DND-41 (cell line): ENCODE results near the gene IQCH.
"Not testable (repeated sequence)": the region's sequence is repeated elsewhere in the genome, so short reads cannot be mapped to it uniquely, and the experiment has no call there.

Source experiments
- ATAC-seq: fragments of 200-7000 bp; cut with Tn5 transposase; 3 replicates; pipeline ENCODE4 v1.9.1; 2021; ENCODE audit warnings: low read depth; ENCODE audit not compliant: insufficient read depth
- DNase-seq: peaks from one replicate; pipeline ENCODE4 v3.0.0-alpha.2; 2020
- H2AFZ ChIP-seq: 2 replicates; pipeline ENCODE4 v1.6.0; 2012; ENCODE audit warnings: low read depth, low read length
- H3K27ac ChIP-seq: 2 replicates; pipeline ENCODE4 v1.5.1; 2012; ENCODE audit warnings: low read length, inconsistent platforms
- H3K27me3 ChIP-seq: fragments of 200-600 bp; sonication (generic); 2 replicates; pipeline ENCODE4 v1.6.0; 2012; ENCODE audit warnings: low read length, mild to moderate bottlenecking, inconsistent platforms; ENCODE audit not compliant: insufficient read depth, poor library complexity
- H3K36me3 ChIP-seq: 2 replicates; pipeline ENCODE4 v1.5.1; 2012; ENCODE audit warnings: low read length, inconsistent platforms; ENCODE audit not compliant: insufficient read depth
- H3K4me1 ChIP-seq: 2 replicates; pipeline ENCODE4 v1.5.1; 2012; ENCODE audit warnings: mild to moderate bottlenecking, low read length; ENCODE audit not compliant: insufficient read depth
- H3K4me2 ChIP-seq: 2 replicates; pipeline ENCODE4 v1.6.0; 2012; ENCODE audit warnings: mild to moderate bottlenecking, moderate library complexity, low read length, inconsistent platforms; ENCODE audit not compliant: insufficient read depth
- H3K4me3 ChIP-seq, 2 experiments: fragments of 200-600 bp in 1 of 2; shearing (Covaris generic) in 1 of 2; 2 replicates each; pipeline ENCODE4 v1.5.1; 2012 to 2016; ENCODE audit warnings: inconsistent platforms in 2 of 2, low read length in 2 of 2, mild to moderate bottlenecking in 2 of 2, low read depth in 1 of 2, moderate library complexity in 1 of 2
- H3K79me2 ChIP-seq: 2 replicates; pipeline ENCODE4 v1.6.0; 2012; ENCODE audit warnings: low read length, inconsistent platforms; ENCODE audit not compliant: insufficient read depth
- H3K9ac ChIP-seq: 2 replicates; pipeline ENCODE4 v1.6.0; 2012; ENCODE audit warnings: low read depth, mild to moderate bottlenecking, inconsistent platforms, low read length, moderate library complexity
- H3K9me3 ChIP-seq: 2 replicates; pipeline ENCODE4 v1.5.1; 2012; ENCODE audit warnings: low read length, moderate library complexity, mild to moderate bottlenecking, inconsistent platforms; ENCODE audit not compliant: insufficient read depth, severe bottlenecking
- H4K20me1 ChIP-seq: 2 replicates; pipeline ENCODE4 v1.6.0; 2012; ENCODE audit warnings: low read length; ENCODE audit not compliant: insufficient read depth
- EZH2 ChIP-seq: IDR thresholded peaks from 3 replicates; pipeline ENCODE4 v1.6.1; 2012; ENCODE audit warnings: borderline replicate concordance, low read depth, mild to moderate bottlenecking, moderate library complexity, low read length, inconsistent platforms; ENCODE audit not compliant: severe bottlenecking
- TF ChIP-seq, protein P1 (sequence below): IDR thresholded peaks from 2 replicates; pipeline ENCODE4 v1.5.1; 2012; ENCODE audit warnings: borderline replicate concordance, low read length, moderate library complexity, mild to moderate bottlenecking; ENCODE audit not compliant: poor library complexity, severe bottlenecking; ENCODE audit errors: extremely low read depth

IQCH gene

DNA sequence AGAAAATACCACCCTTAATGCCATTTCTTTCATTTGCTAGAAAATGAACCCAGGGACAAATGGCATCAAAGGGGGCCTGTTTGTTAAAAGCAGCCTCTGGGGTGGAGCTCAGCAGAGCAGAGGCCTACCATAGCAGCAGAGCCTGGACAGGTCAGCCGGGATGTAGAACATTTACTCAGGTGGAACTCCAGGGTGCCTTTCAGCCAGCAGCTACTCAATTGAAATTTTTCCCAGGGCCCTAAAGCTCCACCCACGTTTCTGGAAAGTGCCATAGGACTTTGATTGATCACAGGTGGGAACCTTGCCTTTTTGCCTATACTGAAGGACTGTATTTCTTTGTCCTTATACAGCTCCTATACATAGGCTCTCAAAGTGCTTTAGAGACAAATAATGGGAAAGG, 191.9 kb downstream of the IQCH start:
- Histone ChIP-seq H3K27me3 (no peaks in the 10 kb centered on the region), H3K9ac (no peak overlapping the region), H3K4me1 (no peaks in the 10 kb centered on the region), H3K27ac (no peak overlapping the region), H3K9me3 (no peaks in the 10 kb centered on the region), H4K20me1 (no peaks in the 10 kb centered on the region), H3K79me2 (no peaks in the 10 kb centered on the region), H3K4me2 (no peak overlapping the region), H3K36me3 (no peaks in the 10 kb centered on the region), H3K4me3 (no peak overlapping the region), H2AFZ (no peak overlapping the region)
- ATAC-seq (no peak), DNase-seq (no peak)
- TF ChIP-seq, protein P1, sequence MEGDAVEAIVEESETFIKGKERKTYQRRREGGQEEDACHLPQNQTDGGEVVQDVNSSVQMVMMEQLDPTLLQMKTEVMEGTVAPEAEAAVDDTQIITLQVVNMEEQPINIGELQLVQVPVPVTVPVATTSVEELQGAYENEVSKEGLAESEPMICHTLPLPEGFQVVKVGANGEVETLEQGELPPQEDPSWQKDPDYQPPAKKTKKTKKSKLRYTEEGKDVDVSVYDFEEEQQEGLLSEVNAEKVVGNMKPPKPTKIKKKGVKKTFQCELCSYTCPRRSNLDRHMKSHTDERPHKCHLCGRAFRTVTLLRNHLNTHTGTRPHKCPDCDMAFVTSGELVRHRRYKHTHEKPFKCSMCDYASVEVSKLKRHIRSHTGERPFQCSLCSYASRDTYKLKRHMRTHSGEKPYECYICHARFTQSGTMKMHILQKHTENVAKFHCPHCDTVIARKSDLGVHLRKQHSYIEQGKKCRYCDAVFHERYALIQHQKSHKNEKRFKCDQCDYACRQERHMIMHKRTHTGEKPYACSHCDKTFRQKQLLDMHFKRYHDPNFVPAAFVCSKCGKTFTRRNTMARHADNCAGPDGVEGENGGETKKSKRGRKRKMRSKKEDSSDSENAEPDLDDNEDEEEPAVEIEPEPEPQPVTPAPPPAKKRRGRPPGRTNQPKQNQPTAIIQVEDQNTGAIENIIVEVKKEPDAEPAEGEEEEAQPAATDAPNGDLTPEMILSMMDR = no peak
- no peak for TF ChIP-seq EZH2

DNA sequence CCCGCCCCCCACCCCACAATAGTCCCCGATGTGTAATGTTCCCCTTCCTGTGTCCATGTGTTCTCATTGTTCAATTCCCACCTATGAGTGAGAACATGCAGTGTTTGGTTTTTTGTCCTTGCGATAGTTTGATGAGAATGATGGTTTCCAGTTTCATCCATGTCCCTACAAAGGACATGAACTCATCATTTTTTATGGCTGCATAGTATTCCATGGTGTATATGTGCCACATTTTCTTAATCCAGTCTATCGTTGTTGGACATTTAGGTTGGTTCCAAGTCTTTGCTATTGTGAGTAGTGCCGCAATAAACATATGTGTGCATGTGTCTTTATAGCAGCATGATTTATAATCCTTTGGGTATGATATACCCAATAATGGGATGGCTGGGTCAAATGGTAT, 193.8 kb downstream of the IQCH start:
- not testable (repeated sequence) for DNase-seq, H3K79me2 ChIP-seq, H3K4me1 ChIP-seq, H4K20me1 ChIP-seq, H2AFZ ChIP-seq, H3K4me2 ChIP-seq, H3K27ac ChIP-seq, H3K36me3 ChIP-seq, H3K27me3 ChIP-seq, ATAC-seq, H3K9me3 ChIP-seq, H3K9ac ChIP-seq, H3K4me3 ChIP-seq

DNA sequence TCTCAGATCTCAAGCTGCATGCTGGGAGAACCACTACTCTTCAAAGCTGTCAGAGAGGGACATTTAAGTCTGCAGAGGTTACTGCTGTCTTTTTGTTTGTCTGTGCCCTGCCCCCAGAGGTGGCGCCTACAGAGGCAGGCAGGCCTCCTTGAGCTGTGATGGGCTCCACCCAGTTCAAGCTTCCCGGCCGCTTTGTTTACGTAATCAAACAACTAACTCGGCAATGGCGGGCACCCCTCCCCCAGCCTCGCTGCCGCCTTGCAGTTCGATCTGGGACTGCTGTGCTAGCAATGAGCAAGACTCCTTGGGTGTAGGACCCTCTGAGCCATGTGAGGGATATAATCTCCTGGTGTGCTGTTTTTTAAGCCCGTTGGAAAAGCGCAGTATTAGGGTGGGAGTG, 199.1 kb downstream of the IQCH start:
- not testable (repeated sequence) for H3K27me3 ChIP-seq, H3K36me3 ChIP-seq, ATAC-seq, H3K27ac ChIP-seq, H3K4me3 ChIP-seq, H2AFZ ChIP-seq, DNase-seq, H3K9me3 ChIP-seq, H3K9ac ChIP-seq, H3K4me1 ChIP-seq, H3K4me2 ChIP-seq, H4K20me1 ChIP-seq, H3K79me2 ChIP-seq

DNA sequence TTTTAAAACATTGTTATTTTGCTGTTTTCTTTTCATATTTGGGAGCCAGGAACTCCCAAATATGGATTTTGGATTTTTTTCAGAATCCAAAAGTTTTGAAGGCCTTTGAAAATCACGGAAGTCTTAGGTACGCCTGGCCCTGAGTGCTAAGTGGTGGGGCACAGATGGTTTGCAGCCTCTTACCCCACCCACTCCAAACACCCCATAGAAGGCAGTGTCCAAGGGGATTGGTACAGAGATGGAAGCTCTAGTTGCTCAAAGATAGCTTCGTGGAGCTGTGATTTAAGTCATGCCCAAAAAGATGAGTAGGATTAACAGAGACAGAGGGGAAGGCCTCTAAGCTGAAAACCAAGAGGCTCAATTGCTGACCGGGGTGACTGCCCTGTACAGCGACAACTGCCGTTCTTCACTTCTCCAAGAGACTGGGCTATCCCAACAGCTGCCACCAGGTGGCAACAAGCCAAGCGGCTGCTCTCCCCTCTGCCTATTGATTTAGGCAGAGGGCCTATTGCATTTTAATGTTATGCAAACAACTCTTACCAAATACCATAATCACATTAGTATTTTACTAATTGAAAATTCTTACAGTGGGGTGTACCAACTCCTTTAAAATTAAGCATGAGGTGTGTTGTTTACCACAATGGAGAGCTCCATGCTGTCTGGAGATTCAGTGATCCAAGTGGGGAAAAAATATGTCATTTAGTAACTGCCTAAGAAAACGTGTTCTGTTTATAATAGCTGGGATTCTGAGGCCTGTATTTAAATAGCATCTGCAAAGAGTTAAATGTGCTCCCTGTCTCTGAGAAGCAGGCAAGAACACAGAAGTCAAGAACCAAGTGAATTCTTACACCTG, 202.3 kb downstream of the IQCH start:
- no peaks in the 10 kb centered on the region for H3K27me3 ChIP-seq
- DNase-seq (peak; percentile 74), ATAC-seq (peak; percentile 93)
- H3K27ac ChIP-seq = no peak overlapping the region
- H3K4me2 ChIP-seq = peak overlapping the region; percentile 15; the same call in 1 of the 2 replicates
- H3K4me1 ChIP-seq = 0 out of 2 replicates have a peak, but pooled peaks cover 2% of the 10 kb centered on the region
- no peak overlapping the region for H3K4me3 ChIP-seq
- no peaks in the 10 kb centered on the region for H4K20me1 ChIP-seq
- no peaks in the 10 kb centered on the region for H3K36me3 ChIP-seq
- H3K79me2 ChIP-seq = no peaks in the 10 kb centered on the region
- no peak for TF ChIP-seq EZH2
- TF ChIP-seq, protein P1 = peak; percentile 90
- no peak overlapping the region for H3K9ac ChIP-seq
- no peaks in the 10 kb centered on the region for H3K9me3 ChIP-seq
- H2AFZ ChIP-seq = 0 out of 2 replicates have a peak overlapping the region, but pooled peaks have one; percentile 39
